ENCODE data around the gene SCNN1G. TPM values are rescaled to one million over a fixed set of nuclear protein-coding genes. Genes with fewer than 3 reads are reported as not detected.
"Not testable (repeated sequence)": the region's sequence is repeated elsewhere in the genome, so short reads cannot be mapped to it uniquely, and the experiment has no call there.

SCNN1G gene
- total RNA-seq, 1 donor from 2014 or later = not detected

DNA sequence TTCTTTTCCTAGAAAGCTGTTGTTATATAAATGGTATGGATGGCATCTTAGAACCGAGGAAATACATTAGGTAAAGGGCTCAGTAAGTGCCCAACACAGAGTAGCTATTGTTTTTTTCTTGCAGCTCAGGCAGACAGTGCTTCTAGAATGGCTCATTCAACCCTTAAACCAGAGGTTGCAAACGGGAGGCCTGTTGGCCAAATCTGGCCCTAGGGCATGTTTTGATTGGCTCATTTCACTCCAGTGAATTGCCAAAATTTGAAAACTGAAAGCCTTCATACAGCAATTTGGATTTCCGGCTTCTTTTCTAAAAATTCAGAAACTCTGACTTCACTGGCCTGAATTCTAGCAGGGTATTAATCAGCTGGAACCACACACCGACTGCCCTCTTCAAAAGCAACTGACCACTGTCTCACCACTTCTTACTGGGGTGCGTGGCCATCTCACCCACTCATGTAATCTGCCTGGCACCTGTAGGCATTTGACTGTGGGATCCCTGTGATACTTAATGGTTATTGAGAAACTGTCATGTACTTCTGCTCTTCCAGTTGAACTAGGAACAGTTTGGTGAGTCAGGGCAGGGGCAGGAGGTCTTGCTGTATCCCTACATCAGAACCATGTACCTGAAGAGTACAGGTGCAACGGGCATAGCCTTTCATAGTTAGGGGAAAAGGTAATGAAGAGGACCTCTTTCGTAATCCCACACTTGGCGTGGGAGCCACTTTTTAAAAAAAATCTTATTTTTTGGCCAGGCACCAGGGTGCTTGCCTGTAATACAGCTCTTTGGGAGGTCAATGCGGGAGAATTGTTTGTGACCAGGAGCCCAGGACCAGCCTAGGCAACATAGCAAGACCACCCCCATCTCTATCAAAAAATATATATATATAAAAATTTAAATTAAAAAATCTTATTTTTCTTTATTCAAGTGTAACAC, 66.0 kb downstream of the SCNN1G start:
- Histone ChIP-seq H3K4me1 (no peaks in the 10 kb centered on the region), H4K20me1 (ENCODE audit: low read depth) (no peaks in the 10 kb centered on the region), H3K9ac (no peak overlapping the region), H3K36me3 (no peaks in the 10 kb centered on the region), H3K27me3 (no peaks in the 10 kb centered on the region), H3K27ac (no peak overlapping the region), H3K79me2 (ENCODE audit: low read depth) (no peaks in the 10 kb centered on the region), H3K4me3 (no peak overlapping the region), H3F3A (ENCODE audit: low read depth) (no peaks in the 10 kb centered on the region), H3K9me3 (ENCODE audit: low read depth) (no peaks in the 10 kb centered on the region), H3K4me2 (no peak overlapping the region), H2AFZ (replicated peaks) (no peak overlapping the region)
- Mint-ChIP-seq H3K36me3 (no peaks in the 10 kb centered on the region), H3K9me3 (peaks cover 9% of the 10 kb centered on the region), H3K4me3 (no peak overlapping the region), H3K4me1 (no peaks in the 10 kb centered on the region), H3K27ac (no peak overlapping the region), H3K27me3 (ENCODE audit: insufficient read depth, low read depth) (peaks cover 2% of the 10 kb centered on the region)
- TF ChIP-seq EZH2 (IDR thresholded peaks at IDR 0.05) (no peak), EZH2phosphoT487 (IDR thresholded peaks at IDR 0.05) (no peak)
- TF ChIP-seq, protein P1, sequence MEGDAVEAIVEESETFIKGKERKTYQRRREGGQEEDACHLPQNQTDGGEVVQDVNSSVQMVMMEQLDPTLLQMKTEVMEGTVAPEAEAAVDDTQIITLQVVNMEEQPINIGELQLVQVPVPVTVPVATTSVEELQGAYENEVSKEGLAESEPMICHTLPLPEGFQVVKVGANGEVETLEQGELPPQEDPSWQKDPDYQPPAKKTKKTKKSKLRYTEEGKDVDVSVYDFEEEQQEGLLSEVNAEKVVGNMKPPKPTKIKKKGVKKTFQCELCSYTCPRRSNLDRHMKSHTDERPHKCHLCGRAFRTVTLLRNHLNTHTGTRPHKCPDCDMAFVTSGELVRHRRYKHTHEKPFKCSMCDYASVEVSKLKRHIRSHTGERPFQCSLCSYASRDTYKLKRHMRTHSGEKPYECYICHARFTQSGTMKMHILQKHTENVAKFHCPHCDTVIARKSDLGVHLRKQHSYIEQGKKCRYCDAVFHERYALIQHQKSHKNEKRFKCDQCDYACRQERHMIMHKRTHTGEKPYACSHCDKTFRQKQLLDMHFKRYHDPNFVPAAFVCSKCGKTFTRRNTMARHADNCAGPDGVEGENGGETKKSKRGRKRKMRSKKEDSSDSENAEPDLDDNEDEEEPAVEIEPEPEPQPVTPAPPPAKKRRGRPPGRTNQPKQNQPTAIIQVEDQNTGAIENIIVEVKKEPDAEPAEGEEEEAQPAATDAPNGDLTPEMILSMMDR (IDR thresholded peaks at IDR 0.05) = no peak
- no peak for DNase-seq (ENCODE audit: low spot score)

- H3K27ac Mint-ChIP-seq = no peak overlapping the region
These were observed 67.3 kb downstream of the SCNN1G start for GRCh38 chr16:23249830-23250229.

GRCh38 chr16:23252310-23252709, 69.8 kb downstream of the SCNN1G start:
- H2AFZ ChIP-seq (replicated peaks) = no peak overlapping the region
- Mint-ChIP-seq H3K4me1 (no peaks in the 10 kb centered on the region), H3K36me3 (no peaks in the 10 kb centered on the region), H3K9me3 (peaks cover 2% of the 10 kb centered on the region), H3K27me3 (ENCODE audit: insufficient read depth, low read depth) (peaks cover 4% of the 10 kb centered on the region), H3K27ac (no peak overlapping the region), H3K4me3 (no peak overlapping the region)
- no peak overlapping the region for H3K4me3 ChIP-seq
- no peaks in the 10 kb centered on the region for H4K20me1 ChIP-seq (ENCODE audit: low read depth)
- no peak for TF ChIP-seq EZH2 (IDR thresholded peaks at IDR 0.05)
- TF ChIP-seq, protein P1 (IDR thresholded peaks at IDR 0.05) = no peak
- no peak for TF ChIP-seq EZH2phosphoT487 (IDR thresholded peaks at IDR 0.05)
- H3K79me2 ChIP-seq (ENCODE audit: low read depth) = no peaks in the 10 kb centered on the region
- H3K27ac ChIP-seq = no peak overlapping the region
- no peaks in the 10 kb centered on the region for H3K4me1 ChIP-seq
- H3K9ac ChIP-seq = no peak overlapping the region
- no peaks in the 10 kb centered on the region for H3K9me3 ChIP-seq (ENCODE audit: low read depth)
- H3K4me2 ChIP-seq = no peak overlapping the region
- peaks cover 3% of the 10 kb centered on the region for H3F3A ChIP-seq (ENCODE audit: low read depth)
- no peaks in the 10 kb centered on the region for H3K36me3 ChIP-seq
- no peaks in the 10 kb centered on the region for H3K27me3 ChIP-seq
- DNase-seq (ENCODE audit: low spot score) = no peak

More at GRCh38 chr16:23249830-23250229, 67.3 kb downstream of the SCNN1G start:
- no peaks in the 10 kb centered on the region for H3K27me3 ChIP-seq
- H3K4me3 ChIP-seq = no peak overlapping the region
- H3F3A ChIP-seq (ENCODE audit: low read depth) = peaks cover 3% of the 10 kb centered on the region
- no peaks in the 10 kb centered on the region for H3K36me3 Mint-ChIP-seq
- H3K9me3 ChIP-seq (ENCODE audit: low read depth) = no peaks in the 10 kb centered on the region
- peaks cover 2% of the 10 kb centered on the region for H3K27me3 Mint-ChIP-seq (ENCODE audit: insufficient read depth, low read depth)
- no peak for TF ChIP-seq EZH2 (IDR thresholded peaks at IDR 0.05)
- TF ChIP-seq, protein P1 (IDR thresholded peaks at IDR 0.05) = no peak
- TF ChIP-seq EZH2phosphoT487 (IDR thresholded peaks at IDR 0.05) = no peak
- H3K4me1 ChIP-seq = no peaks in the 10 kb centered on the region
- no peak overlapping the region for H3K4me2 ChIP-seq
- H3K27ac ChIP-seq = no peak overlapping the region
- H3K9me3 Mint-ChIP-seq = peaks cover 2% of the 10 kb centered on the region
- no peaks in the 10 kb centered on the region for H4K20me1 ChIP-seq (ENCODE audit: low read depth)
- no peak overlapping the region for H2AFZ ChIP-seq (replicated peaks)
- H3K4me1 Mint-ChIP-seq = no peaks in the 10 kb centered on the region
- no peak for DNase-seq (ENCODE audit: low spot score)
- H3K79me2 ChIP-seq (ENCODE audit: low read depth) = no peaks in the 10 kb centered on the region
- no peak overlapping the region for H3K9ac ChIP-seq
- no peak overlapping the region for H3K4me3 Mint-ChIP-seq
- no peaks in the 10 kb centered on the region for H3K36me3 ChIP-seq

- not testable (repeated sequence) for DNase-seq (ENCODE audit: low spot score); H2AFZ ChIP-seq (replicated peaks); H3K4me1 Mint-ChIP-seq; H3K9me3 ChIP-seq (ENCODE audit: low read depth); H3K27ac Mint-ChIP-seq; H3K9me3 Mint-ChIP-seq; H3K79me2 ChIP-seq (ENCODE audit: low read depth); H3F3A ChIP-seq (ENCODE audit: low read depth); H3K27me3 Mint-ChIP-seq (ENCODE audit: insufficient read depth, low read depth); H3K27ac ChIP-seq; H3K4me1 ChIP-seq; H3K4me2 ChIP-seq; H3K9ac ChIP-seq; H4K20me1 ChIP-seq (ENCODE audit: low read depth); H3K36me3 Mint-ChIP-seq; H3K4me3 ChIP-seq; H3K27me3 ChIP-seq; H3K4me3 Mint-ChIP-seq; H3K36me3 ChIP-seq
These were observed 71.1 kb downstream of the SCNN1G start for GRCh38 chr16:23253650-23254049.

Data from neural progenitor cell (in vitro differentiated cells).